Fibroblast of the conjunctiva (primary cell): ENCODE results near the gene CALN1.
"Not testable (repeated sequence)": the region's sequence is repeated elsewhere in the genome, so short reads cannot be mapped to it uniquely, and the experiment has no call there.

ENCODE experiments used
- DNase-seq: peaks from one replicate; pipeline ENCODE4 v3.0.0-alpha.2; 2010; ENCODE audit warnings: low read depth

Gene CALN1

DNA sequence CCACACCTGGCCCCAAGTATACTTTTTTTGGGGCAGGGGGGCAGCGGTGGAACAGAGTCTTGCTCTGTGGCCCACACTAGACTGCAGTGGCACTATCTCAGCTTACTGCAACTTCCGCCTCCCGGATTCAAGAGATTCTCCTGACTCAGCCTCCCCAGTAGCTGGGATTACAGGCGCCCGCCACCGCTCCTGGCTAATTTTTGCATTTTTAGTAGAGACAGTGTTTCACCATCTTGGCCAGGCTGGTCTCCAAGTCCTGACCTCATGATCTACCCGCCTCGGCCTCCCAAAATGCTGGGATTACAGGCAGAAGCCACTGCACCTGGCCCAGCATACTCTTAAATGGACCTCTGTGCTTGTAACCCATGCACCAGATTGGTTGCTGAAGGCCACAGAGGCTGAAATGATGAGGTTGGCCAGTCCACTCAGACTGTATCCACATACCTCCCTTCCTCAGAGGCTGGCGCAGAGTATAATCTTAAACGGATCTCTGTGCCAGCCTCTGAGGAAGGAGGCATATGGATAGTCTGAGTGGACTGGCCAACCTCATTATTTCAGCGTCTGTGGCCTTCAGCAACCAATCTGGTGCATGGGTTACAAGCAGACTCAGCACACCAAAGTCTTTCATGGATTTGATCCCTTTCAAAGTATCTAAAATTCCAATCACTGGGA, 3.0 kb downstream of the CALN1 start:
- DNase-seq, result no peak

DNA sequence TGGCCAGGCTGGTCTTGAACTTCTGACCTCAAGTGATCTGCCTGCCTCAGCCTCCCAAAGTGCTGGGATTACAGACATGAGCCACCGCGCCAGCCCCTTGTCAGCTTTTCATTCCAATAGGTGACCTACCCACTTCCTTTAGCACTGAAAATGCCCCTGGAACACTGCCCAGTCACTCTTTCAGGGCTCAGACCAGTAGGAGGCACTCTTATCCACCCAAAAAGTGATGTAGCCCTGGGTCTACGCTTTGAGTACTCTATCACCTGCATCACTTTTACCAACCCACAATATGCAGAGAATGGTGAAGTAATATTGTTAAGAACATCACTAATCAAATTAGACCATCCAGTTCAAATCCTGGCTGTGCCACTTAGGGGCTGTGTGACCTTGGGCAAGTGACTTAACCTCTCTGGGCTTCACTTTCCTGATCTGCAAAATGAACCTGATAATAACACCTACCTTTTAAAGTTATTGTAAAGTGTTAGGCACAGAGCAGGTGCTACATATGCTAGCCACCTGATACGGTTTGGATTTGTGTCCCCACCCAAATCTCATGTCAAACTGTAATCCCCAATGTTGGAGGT, 5.2 kb downstream of the CALN1 start:
- no peak for DNase-seq

DNA sequence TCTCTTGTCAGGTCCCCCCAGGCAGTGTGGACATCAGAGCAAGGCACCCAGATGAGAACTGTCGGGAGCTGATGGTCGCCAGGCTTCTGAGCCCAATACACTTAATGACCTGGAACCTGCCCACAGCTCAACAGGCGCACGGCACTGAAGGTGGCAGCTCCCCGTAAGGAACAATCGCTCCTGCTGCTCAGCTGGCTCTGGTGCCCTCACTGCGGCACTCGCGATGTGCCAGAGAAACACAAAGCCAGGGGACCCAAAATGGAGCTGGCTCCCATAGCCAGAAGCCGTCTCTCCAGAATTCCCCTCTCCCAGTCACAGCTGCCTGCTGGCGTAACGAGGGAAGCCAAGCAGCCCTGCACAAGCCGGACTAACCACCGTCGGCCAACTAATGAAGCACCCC, 6.3 kb downstream of the CALN1 start:
- no peak for DNase-seq

DNA sequence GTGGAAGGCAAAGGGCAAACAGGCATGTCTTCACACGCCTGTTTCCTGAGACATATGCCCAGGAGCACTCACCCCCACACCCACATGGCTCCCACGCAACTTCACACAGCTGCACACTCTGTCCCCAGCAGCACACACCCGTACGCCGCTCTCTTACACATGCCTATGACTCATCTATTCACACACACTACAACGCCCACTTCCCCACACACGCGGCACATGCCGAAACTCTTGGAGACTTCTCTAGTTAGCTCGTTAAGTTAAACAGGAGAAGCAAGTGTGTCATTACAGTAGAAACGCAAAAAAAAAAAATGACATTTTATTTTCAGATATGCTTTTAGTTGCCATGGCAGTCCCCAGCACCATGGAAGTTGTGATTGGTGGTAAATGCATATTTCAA, 6.7 kb downstream of the CALN1 start:
- DNase-seq, result no peak

GRCh38 chr7:72404743-72405142, 7.4 kb downstream of the CALN1 start:
- DNase-seq, result no peak

DNA sequence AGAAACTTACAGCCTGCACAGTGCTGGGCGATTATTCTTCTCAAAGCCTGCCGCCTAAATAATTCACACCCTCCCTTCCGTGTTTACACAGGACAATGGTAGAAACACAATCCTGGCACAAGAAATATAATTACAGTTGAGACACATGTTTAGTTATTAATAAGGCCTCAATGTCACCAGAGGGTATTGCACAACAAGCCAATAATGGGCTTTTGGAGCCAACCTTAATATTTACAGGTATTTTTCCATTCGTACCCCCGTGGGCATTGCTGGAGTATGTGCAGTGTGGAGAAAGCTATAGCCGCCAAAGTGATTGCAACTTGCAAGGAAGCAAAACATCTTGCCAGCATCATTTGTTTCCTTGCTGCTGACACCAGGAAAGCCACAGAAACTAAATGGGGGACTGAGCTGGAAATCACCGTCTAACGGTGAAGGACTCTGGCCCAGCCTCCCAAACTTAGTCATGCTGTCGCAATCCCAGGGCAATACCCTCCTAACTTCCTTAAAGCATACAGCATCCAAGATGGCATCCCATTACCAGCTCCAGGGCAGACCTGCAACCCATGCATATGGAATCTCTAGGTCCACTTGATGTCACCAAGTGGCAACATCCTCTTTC, 8.6 kb downstream of the CALN1 start:
- DNase-seq, result no peak

- no peak for DNase-seq
Measured at GRCh38 chr7:72394016-72394415, 18.1 kb downstream of the CALN1 start.

DNA sequence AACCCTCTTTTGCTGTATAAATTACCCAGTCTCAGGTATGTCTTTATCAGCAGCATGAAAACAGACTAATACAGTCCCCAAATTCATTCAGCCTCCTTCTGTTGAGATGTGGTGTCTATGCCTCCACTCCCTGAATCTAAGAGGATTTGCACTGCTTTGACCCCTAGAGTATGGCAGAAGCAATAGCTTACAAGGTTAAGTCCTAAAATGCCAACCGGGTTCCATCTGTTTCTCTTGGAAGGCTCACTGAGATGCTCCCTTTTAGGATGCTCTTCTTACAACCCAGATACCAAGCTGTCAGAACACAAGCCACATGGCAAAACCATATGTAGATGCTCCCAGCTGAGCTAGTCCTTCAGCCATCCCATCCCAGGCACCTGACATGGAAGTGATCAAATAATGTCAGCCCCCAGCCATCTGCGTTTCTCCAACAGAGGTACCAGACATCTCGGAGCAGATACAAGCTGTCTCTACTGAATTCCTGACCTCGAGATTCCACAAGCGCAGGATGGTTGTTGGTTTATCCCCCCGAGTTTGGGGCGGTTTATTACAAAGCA, 20.2 kb downstream of the CALN1 start:
- no peak for DNase-seq

DNA sequence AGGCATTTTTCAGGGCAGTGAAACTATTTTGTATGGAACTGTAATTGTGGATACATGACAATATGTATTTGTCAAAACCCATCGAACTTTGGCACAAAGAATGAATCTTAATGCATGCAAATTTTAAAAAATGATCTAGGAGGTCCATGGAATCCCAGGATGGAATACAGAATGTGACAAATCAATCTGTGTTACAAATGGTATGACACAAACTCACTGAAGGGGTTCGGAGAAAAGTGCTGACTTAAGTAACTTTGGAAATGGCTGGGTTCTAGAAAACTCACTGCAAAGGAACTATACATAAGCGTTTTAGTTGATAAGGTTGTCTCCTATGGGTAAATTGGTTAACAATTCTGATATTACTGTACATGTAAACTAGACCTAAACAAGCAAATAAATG, 26.0 kb downstream of the CALN1 start:
- no peak for DNase-seq

DNA sequence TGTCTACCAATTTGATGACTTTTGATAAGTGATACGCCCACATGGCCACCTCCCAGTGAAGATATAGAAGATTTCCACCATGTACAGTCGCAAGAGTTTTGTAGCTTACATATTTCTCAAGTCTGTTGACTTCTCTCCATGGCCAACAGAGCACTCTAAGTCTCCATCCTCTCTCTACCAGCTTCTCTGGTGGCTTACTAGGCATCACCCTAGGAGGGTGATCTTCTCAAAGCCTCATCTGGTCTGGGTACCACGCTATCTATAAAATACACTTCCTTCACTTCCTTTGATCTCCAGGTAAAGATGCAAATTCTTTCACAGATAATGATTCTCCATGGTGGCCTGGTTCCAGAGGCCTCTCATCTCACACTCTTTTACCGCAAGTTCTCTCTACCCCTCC, 49.9 kb downstream of the CALN1 start:
- no peak for DNase-seq

DNA sequence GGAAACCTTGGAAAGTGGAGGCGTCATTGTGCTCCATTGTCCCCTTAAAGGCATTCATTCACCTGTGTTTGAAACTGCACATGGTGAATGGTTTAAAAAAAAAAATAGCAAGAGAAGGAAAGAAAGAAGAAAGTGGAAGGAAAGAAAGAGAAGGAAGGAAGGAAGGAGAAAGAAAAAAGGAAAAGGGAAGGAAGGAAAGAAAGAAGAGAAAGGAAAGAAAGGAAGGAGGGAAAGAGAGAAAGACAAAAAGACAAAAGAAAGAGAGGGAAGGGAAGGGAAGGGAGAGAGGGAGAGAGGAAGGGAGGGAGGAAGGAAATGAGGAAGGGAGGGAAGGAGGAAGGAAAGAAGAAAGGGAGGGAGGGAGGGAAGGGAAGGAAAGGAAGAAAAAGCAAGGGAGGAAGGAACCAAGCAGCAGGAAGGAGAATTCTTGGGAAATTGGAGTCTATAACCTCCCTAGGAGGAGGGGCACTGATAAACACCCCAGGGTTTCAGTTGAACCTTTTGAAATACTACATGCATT, 66.9 kb downstream of the CALN1 start:
- no peak for DNase-seq

GRCh38 chr7:72343991-72344390, 68.1 kb downstream of the CALN1 start:
- DNase-seq, result no peak

- not testable (repeated sequence) for DNase-seq
Measured at GRCh38 chr7:72343354-72343753, 68.8 kb downstream of the CALN1 start.

DNA sequence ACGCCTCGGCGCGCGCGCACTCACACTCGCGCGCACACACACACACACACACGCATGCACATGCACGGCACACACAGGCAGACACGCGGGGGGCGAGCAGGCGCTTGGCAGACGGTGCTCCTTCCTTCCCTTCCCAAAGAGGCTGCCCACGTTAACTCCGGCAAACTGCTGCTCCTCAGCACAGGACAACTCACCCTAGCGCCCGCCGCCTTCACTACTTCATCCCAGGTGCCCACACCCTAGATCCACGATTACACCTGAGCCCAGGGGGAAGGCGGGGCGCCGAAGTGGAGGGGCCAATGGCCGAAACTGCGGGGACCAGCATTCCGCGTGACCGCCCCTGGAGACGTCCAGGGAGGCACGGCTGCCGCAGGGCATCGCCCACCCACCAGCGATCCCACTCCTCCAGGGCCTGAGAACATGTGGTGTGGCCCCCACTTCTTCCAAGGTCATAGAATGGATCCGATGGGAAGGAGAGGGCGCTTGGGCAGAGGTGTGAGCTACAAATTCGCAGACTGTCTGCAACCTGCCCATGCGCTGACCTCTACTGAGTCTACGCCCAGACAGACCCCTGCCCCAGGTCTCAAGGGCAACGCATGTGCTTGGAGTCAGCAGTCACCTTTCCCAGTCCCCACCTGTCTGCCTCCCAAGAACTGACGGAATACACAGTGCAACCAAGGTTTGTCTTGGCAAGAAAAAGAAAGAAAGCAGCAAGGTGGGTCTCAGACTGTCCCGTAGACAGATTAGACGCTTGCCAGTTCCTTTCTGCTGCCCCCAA, 74.6 kb downstream of the CALN1 start:
- DNase-seq, result no peak

DNA sequence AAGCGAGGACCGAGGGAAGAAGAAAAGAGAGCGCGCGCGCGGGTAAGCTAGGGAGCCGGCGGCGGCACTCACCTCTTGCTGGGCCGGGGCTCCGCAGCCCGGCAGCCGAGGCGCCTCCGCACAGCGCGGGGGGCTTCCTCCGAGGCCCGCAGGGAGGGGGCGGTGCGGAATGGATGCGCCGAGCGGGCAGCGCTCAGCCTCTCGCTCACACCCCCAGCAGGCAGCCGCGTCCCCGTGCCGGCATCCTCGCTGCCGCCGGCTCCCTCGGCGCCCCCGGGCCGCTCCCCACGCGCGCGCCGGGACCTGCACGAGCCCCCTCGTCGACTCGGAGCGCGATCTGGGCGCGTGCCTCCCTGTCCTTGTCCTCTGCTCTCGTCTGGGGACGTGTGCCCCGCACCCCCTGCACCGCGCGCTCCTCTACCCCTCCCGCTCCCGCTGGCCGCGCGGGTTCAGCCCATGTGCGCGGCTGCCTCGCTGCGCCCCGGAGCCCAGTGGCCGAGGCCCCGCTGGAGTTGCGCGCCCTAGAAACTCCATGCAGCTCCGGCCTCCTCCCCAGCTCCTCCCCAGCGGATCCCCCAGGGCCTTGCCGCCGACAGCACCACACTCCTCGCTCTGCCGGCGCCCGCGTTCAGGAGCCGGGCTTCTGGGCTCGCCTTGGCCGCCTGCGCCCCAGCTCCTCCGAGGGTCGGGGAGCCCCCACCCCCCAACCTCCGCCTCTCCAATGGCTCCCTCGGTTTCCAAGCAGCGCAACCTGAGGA, 75.3 kb downstream of the CALN1 start:
- DNase-seq, result no peak

- DNase-seq, result no peak
Measured at GRCh38 chr7:72336382-72336631, 75.8 kb downstream of the CALN1 start.

DNA sequence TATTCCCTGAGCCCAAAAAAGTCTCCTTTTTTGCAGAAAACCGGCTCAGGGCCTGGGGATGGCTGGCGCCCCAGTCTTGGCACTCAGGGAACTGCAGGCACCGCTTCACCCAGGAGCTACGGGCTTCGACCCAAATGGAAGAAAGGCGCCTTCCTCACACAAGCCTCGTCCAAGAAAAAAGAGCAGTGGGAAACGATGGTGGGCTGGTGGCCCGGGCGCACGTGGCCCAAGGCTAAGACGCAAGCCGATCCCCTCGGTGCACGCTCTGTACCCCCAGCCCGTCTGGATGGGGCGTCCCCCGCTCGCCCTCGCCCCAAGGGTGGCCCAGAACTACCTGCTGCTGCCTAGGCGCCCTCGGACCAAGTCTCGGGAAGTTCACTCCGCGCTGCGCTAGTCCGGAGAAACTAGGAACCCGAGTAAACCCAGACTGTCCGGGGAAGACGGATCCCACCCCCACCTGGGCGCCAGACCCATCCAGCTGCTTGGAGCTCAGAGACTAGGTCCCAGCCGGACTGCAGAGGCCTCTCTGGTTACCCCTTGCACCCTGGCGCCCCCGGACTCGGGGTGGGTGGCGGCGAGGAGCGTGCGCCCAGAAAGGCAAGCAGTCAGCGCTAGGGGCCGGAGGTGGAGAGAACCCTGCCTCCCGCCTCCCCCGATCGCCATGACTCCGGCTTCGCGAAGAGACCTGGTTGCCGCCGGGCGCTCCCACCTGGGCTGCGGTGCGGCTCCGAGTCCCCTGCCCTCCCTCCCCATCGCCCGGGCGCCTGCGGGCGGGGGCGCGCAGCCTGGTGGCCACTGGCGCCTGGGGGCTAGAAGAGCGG, 76.4 kb downstream of the CALN1 start:
- DNase-seq, result no peak

DNA sequence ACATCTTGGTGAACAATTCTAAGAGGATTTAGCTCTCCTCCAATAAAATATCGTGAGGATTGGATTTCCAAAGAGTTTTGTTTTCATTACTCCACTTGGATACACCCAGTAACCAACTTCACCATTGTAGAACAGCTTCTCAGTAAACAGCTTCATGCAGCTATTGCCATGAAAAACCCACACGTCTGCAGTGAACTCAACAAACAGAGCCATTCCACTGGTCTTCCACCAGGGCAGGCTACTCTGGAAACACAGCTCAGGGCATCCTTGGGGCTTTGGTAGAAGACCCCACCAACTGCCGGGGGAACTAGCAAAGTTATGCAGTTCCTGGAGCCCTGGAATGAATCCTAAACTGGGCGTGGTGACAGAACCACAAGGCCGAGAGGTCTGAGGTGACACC, 77.4 kb downstream of the CALN1 start:
- no peak for DNase-seq

DNA sequence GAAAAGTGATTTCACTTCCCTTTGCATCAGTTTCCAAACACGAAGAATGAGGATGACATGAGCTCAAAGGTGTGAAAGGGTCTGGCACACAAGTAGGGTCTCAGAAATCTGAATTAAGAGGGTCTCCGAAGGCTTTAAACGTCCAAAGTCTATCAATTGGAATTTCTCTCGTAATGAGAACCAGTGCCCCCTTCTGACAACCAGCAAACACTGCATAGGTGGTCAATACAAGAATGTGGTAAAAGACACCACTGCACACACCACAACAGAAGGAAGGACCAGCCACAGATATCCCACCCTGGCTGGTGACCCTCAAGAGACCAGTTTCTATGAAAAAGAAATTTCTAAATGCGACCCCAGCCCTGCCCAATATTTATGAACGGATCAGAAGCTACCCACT, 78.1 kb downstream of the CALN1 start:
- no peak for DNase-seq

- DNase-seq, result no peak
Measured at GRCh38 chr7:72326811-72327210, 85.3 kb downstream of the CALN1 start.

DNA sequence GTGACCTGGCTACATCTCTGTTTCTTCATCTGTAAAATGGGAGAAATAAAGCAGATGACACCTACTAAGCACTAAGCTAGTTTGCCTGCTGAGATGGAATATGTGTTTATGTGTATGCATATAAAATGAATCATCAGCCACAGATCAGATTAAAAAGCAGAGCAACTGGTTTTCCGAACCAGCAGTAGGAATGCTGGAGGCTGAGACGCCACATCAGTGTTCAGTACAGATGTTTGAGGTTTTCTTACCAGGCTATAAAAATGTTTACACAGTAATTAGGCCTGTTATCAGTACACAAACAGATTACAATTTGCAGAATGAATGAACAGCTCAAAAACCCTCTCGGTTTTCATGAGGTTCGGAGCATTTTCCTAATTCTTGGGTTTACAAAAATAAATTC, 85.8 kb downstream of the CALN1 start:
- DNase-seq, result no peak
